Ramos (cell line): ENCODE data around the gene ALAS1.
"Not testable (repeated sequence)": the region's sequence is repeated elsewhere in the genome, so short reads cannot be mapped to it uniquely, and the experiment has no call there.

Experiments used
- in situ Hi-C: fragments of 300-500 bp; cut with MboI; formaldehyde crosslinking; loops from one replicate; pipeline ENCODE4 v1.14.3; 2022; ENCODE audit warnings: low sequenced_read_pairs; ENCODE audit not compliant: unreplicated experiment

The ALAS1 gene

DNA sequence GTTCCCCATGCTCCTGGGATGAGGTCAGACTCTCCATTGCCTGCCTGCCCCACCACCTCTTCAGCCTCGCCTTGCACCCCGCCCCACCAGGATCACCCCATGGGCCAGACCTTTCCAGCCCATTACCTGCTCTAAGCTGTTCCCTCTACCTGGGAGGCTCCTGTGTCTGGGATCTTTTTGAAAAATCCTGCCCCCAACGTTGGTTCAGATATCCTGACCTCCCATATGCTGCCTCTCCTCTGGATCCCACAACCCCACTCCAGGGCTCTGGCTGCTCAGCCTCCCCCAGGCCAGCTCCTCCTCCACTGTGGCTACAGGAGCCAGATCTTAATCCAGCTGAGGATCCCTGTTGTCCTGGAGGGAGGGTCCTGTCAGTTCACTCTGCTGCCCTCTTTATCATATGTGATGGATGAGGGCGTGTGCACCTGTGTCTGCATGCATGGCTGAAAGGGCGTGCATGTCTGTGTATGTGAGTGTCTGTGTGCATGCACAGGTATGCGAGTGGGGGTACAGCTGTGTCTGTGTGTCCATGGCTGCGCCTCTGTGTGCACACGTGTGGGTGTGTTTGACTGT is 21.7 kb upstream of the ALAS1 start:
- in situ Hi-C loops: no loop called here

DNA sequence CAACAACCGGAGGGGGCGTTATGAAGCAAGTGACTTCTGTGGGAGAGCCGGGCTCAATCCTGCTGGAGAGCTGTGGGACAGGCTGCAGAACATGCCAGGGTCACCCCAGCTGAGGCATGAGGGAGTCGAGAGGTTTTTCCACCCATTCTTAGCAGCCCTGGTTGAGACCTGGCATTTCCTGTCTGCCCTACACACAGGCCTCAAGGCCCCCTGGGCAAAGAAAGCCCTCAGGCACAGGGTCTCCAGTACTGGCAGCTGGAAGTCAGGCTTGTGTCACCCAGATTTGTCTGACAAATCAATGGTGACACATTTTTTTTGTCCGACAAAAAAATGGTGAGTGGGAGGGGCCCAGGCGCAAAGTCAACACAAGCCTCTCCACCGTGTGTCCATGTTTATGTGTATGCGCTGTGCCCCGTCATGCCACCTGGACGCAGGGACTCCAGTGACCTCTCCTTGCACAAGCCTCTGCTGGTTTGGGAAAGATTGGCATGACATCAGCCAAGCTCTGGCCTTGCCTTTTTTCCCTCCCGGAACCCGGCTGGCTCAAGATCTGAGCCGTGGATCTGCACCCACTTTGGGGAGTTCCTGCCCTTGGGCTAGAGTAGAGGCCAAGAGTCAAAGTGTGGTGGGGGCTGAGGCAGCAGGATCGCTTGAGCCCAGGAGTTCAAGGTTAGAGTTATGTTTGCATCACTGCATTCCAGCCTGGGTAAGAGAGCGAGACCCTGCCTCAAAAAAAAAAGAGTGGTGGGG is 20.8 kb upstream of the ALAS1 start:
- in situ Hi-C loops: no loop called here

DNA sequence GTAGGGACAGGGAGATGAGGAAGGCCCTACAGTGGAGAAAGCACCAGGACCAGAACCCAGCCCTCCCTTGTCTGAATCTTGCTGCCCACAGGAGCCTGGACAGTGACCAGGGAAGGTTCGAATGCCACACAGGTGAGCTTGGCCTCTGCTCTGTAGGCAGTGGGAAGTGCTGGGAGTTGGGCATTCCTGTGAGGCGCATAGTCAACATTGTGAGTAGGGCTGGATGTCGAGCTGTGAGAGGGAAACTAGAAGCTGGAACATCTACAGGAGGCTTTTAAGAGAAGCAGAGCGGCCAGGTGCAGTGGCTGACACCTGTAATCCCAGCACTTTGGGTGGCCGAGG is 20.3 kb upstream of the ALAS1 start:
- in situ Hi-C loops: no loop called here

DNA sequence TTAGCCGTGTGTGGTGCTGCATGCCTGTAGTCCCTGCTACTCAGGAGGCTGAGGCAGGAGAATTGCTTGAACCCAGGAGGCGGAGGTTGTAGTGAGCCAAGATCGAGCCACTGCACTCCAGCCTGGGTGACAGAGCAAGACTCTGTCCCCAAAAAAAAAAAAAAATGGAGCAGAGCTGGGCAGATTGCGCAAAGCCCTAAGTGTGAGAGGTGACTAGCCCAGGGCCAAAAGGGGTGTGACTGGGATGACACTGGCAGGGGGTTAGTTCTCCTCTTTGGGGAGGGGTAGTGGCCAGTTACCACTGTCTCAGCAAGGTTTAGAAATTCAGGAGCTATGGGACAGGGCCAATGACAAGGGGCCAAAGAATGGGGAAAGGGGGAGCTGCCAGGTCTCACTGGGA is 19.8 kb upstream of the ALAS1 start:
- in situ Hi-C loops: not testable (repeated sequence)

DNA sequence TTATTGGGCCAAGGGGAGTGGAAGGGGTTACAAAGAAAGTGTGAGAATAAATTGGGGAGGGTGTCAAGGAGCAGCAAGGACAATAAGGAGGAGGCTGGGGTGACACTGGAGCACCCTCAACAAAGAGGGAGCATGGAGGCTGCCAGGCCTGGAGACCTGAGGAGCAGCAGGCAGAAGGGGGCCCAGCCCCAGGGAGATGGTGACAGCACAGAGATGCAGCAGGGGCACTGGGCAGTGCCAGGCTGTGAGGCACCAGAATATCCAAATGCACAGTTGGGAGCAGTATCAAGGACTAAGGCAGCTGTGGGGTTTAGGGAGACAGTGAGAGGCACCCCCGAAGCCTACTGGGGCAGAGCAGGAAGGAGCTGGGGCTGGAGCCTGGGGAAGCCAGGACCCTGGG is 19.4 kb upstream of the ALAS1 start:
- in situ Hi-C loops: no loop called here

DNA sequence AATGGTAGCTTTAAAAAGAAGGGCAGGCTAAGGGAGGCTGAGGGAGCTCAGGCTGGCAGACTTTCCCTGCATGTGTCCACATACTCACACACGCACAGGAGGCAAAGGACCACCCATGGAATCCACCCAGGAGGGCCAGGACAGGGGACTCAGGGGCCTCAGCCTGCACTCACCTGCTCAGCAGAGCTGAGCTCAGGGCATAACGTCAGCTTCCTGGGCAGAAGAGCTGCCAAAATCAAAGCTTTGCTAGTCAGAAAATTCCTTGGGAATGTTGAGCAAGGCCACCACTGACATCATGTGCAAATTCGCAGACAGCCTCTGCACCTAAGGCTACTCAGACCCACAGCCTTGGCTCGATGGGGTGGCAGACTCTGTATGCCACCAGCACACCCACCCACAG is 16.4 kb upstream of the ALAS1 start:
- in situ Hi-C loops: no loop called here

DNA sequence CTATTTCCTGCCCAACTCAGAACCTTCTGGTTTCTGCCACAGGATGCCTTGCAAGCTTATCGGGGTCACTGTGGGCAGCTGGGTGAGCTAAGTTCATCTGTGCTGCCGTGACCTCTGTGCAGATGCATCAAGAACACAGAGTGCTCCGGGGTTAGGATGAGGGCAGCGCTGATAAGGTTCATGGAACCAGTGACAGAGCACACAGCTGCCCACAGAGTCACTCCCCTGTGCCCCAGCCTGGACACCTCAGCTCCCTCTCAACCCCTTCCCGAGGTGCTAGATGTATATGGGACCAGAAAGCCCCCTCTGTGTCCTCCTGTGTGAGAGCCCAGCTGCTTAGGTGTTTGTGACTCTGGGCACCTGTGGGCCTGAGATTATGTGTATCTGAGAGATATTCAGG is 15.8 kb upstream of the ALAS1 start:
- in situ Hi-C loops: no loop called here

DNA sequence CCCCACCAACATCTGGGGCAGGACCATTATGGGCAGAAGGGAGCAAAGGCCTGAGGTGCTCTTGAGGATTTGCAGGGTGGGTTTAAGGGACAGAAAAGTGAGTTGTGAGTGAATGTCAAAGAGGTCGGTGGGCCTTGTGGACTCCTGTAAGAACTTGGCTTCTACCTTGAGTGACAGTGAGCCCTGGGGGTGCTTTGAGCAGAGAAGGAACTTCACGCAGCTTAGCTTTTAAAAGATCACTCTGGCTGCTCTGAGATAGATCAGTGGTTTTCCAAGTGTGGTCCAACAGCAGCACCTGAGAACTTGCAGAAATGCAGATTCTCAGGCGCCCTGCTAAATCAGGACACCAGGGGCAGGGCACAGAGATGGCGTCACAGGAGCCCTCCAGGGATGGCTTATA is 15.3 kb upstream of the ALAS1 start:
- in situ Hi-C loops: no loop called here

DNA sequence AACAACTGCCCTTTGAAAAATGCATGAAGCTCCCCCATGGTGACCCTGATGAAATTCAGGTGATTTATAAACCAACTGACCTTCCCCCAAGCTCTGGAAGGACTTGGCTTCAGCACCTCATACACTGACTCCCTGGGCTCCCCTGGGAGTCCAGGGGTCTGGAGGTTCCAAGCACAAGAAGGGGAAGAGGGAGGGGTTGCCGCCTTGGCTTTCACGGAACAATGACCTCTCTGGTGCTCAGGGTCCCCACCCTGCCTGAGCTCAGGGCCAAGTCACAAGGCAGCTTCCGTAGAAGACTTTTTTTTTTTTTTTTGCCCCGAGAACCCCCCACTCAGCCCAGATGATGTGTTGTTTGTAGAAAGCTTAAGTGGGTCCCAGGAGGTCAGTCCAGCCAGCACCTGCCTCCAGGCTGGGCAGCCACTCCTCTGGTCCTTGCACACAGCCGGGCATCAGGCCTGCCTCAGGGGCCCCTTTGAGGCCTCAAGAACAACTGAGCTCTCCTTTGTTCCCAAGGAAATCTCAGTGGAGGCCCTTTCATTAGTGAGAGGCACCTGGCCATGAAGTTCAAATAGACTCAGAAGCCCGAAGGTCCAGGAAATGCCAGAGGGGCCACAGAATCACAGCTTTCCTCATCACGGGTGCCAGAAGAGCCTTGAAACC is 14.0 kb upstream of the ALAS1 start:
- in situ Hi-C loops: no loop called here

DNA sequence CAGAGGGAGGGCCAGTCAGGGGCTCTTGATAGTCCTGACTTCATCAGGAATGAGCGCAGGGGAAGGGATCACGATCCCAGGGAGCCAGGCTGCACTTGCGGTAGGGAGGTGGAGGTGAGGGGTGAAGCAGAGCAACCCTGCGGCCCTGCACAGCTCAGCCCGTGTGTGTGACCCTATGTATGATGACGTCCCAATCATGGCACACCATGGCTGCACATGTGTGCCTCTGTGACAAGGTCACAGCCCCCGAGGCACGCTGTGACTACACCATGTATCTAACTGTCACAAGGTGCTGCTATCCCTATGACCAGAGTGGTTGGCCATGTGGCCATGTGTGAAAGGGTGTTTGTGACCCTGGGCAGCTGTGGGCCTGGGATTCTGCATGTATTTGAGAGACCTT is 13.3 kb upstream of the ALAS1 start:
- in situ Hi-C loops: no loop called here

DNA sequence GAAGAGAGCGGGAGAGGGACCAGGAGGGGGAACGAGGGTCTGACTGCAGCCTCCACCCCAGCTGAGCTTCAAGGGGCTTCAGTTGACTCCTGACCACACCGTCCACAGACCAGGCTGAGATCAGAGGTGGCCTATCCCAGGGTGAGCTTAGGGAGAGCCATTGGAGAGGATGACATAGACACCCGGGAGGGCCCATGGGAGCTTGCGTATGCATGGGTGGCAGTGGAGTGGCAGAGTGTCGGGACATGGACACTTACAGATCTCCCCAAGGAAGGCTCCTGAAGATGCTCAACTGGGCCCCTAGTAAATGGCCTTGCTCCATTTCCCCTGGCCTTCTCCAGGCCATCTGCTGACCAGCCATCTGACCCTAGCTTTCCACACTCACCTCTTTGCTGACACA is 12.6 kb upstream of the ALAS1 start:
- in situ Hi-C loops: no loop called here

DNA sequence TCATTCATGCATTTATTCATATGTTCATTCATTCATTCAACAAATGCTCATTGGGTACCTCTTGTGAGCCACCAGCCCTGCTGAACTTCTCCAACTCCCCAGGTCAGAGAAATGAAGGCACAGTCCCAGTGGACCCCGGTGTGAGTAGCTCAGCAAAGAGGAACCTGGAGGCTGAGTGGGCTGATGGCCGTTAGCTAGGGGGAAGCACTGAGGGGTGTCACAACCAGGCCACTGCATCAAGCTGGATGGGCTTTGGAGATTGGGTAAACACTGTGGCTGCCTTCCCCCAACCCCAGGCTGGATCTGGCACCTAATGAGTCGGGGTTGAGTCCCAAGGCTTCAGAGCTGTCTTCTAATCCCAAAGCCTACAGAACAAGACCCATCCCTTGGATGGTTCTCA is 12.1 kb upstream of the ALAS1 start:
- in situ Hi-C loops: no loop called here

DNA sequence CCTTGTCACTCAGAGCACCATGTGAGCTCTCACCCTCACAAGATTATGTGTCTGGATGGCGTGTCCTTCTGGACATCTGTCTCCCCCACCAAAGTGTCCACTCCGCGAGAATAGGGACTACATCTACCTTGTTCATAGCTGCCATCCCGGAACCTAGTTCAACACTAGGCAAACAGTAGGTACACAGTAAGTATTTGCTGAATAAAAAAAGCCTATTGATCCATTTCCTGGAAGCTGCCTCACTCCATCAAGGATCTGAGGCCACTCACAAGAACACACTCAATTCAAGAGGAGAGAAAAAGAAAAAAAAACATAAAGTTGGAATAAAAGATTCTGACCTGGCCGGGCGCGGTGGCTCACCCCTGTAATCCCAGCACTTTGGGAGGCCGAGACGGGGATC is 11.2 kb upstream of the ALAS1 start:
- in situ Hi-C loops: no loop called here

DNA sequence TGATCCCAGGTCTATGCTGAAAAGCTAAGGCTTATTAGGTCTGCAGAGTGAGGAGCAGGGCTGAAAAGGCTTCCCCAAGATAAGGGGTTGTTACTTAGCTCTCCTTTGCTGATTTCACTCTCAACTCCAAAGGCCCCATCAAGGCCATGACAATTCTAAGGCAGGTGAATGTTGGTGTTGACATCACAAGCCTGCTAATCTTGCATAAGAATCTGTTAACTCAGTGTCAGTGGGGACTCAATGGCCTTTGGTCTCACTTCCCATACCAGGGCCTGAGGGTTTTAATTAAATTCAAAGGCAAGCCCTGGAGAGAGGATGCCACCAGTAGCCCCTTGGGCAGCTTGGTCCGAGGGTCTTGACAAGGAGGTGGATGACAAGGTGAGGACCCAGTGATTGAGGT is 9.4 kb upstream of the ALAS1 start:
- in situ Hi-C loops: no loop called here

DNA sequence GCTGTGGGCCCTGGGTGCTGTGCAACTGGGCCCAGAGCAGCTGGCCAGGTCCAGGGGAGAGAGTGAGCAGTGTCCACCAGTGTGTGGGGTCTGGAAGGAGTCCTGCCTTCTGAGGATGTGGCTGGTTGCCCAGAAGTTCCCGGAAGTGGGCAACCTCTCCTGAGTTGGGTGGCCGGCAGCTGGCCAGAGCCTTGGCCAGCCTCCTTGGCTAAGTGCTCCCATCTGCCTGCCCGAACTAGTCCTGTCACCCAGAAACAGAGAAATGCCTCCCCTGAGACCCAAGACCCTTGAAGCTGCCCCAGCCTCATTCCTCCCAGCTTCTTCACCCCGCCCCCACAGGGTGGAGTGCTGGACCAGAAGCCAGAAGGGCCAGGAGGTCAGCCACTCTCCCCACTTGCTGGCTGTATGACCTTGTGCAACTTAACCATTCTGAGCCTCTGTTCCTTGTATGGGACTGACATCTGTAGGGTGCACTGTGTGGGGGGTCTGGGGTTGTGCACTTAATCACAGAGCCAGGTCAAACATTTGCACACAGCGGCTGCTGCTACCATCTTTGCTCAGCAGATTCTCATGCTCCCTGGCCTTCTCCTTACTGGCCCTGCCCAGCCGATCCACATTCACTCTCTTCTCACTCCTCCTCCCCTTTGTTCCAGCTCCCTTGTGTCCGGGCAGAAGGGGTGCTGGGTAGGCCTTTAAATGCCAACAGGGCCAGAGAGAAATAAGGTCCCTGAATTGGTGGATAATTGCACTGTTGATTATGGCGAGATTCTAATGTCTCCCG is 7.5 kb upstream of the ALAS1 start:
- in situ Hi-C loops: no loop called here

DNA sequence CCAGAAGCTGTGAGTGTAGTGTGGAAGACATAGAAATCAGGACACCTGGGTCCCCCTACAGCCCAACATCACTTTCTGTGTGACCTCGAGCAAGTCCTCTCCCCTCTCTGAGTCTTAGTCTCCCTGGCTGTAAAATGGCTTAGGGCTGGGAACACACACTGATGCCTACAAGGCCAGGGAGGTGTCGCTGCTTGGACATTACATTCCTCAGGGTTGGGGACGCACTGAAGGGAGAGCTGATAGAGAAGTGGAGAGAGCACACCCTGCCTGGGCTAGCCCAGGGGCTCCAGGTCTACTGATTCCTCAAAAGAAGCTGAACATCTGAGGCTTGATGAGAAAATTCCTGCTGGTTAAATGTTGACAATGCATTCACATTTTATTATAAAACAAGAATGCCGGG is 6.3 kb upstream of the ALAS1 start:
- in situ Hi-C loops: no loop called here

DNA sequence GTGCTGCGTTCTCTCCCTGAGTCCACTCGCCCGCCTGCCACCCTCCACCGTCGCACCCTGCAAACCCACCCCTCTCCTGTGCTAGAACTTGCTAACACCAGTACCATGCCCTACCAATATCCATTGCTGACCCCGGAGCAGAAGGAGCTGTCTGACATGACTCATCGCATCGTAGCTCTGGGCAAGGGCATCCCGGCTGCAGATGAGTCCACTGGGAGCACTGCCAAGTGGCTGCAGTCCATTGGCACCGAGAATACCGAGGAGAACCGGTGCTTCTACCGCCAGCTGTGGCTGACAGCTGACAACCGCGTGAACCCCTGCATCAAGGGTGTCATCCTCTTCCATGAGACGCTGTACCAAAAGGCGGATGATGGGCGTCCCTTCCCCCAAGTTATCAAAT is 4.9 kb upstream of the ALAS1 start:
- in situ Hi-C loops: no loop called here

DNA sequence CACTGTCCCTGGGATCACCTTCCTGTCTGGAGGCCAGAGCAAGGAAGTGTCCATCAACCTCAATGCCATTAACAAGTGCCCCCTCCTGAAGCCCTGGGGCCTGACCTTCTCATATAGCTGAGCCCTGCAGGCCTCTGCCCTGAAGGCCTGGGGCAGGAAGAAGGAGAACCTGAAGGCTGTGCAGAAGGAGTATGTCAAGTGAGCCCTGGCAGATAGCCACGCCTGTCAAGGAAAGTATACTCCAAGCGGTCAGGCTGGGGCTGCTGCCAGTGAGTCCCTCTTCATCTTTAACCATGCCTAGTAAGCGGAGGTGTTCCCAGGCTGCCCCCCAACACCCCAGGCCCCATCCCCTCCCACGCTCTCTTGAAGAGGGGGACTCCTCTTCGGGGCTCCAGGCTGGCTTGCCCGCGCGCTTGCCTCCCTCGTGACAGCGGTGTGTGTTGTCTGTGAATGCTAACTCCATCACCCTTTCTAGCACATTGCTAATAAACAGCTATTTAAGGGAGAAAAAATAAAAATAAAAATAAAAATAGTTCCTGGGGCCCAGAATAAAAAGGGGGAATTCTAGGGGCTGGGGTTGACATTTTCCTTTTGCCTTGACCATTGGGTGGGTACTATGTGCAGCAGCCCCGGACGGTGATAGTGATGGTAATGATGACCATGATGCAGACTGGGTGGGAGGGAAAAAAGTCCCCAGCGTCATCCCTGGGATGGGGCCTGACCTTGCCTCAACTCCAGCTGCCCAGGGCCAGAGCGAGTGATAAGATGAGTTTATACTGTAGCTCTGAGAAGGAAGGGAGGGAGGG is 3.3 kb upstream of the ALAS1 start:
- in situ Hi-C loops: no loop called here

DNA sequence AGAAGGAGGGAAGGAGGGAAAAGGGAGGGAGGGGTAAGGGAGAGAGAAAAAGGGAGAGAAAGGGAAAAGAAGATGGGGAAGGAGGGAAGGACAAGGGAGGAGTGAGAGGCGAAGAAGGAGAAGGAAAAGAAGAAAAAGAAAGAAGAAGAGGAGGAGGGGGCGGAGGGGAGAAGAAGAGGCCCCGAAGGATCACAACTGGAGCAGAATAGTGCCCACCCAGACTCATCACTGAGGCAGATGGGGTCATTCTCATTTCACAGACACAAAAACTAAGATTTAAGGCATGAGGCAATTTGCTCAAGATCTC is 2.7 kb upstream of the ALAS1 start:
- in situ Hi-C loops: no loop called here

DNA sequence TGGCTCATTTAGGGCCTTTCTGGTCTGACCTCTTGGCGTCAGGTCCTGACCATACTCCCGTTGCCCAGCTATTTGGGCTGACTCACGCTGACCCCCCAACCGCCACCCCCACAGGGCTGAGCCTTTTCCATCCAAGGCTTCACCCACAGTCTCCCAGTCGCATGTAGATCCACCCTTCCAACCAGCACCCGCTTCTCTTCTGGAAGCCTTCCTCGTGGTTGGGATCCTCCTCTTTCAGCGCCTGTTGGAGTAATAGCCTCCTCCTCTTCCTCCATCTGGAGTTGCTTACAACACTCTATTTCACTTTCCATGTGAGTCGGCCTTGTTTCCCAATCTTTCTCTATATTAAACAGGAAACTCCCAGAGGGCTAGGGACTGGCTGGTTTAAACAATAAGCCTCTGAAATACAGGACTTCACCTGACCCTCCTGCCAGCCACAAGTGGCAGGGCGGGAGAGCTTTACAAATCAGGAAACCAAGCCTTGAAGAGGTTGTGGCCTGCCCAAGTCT is 2.1 kb upstream of the ALAS1 start:
- in situ Hi-C loops: no loop called here
